Measurements from ENCODE around the gene ARSJ.
"Not testable (repeated sequence)": the region's sequence is repeated elsewhere in the genome, so short reads cannot be mapped to it uniquely, and the experiment has no call there.

ARSJ gene

DNA sequence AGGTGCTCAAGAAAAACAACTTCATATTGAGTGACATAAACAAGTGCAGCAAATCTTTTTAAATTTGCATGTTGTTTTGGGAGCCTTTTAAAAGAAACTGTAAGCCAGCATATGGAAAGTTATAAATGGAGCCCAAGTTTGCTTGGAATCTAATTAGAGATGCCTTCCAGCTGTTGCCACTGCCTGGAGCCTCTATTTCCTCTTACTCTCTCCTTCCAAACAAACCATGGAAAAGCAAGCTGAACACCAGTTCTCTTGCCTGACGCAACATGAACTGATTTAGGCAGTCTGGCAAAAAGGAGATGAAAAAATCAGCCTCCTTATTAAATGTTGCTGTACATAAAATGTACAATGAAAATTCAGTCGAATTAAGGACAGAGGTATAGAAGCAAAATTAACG lies 21.5 kb downstream of the ARSJ start:
- DNase-seq: no peak

GRCh38 chr4:113955948-113956347 lies 23.5 kb downstream of the ARSJ start:
- no peak for DNase-seq

DNA sequence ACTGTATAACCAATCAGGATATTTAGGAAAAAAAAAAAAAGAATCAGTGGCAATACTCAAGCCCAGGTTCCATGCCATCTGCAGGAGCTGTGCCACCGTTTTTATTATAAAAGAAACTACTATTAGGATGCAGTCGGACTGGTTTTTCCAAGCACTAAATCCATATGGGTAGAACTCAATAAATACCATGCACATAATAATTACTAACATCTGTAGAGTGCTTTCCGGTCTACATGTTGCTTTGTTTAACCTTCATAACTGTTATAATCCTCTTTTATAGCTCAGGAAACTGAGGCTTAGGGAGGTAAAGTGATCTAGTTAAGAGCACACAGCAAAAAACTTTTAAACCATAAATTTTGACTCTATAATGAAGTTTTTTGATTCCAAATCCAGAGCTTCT lies 24.0 kb downstream of the ARSJ start:
- no peak for DNase-seq

DNA sequence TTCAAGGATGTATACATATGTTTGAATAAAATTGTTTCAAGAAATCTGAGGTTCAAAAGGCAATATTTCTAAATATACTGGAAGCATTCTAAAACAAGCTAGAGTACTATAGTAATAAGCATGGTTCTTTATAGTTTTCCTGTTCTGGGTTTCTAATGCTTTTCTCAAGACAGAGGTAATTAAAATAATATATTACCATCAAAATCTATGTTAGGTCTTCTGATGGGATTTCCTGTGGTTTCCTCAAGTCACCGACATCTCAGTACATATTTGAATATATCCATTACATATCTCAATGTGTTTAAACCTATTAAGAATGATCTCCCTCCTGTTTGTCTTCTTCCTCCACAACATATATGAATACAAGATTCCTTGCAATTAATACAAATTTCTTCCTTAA lies 25.6 kb downstream of the ARSJ start:
- no peak for DNase-seq

- DNase-seq: peak; percentile 8 to 23
These were observed 26.9 kb downstream of the ARSJ start for GRCh38 chr4:113952452-113953029.

DNA sequence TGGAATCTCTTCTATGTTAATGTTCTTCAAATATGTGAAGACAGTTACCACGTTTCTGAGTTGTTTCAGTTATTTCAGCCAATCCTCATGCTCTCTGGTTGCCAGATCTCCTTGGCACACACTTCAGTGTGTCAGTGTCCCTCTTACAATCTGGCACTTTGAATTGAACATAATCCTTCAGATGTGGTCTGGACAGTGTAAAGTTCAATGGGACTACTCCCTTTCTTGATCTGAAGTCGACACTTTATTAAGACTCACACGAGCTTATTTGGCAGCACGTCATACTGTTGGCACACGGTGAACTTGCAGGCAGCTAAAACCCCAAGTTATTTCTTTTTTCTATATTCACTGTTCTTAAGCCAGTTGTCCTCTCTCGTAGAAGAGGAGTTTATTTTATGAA lies 28.2 kb downstream of the ARSJ start:
- DNase-seq: no peak

DNA sequence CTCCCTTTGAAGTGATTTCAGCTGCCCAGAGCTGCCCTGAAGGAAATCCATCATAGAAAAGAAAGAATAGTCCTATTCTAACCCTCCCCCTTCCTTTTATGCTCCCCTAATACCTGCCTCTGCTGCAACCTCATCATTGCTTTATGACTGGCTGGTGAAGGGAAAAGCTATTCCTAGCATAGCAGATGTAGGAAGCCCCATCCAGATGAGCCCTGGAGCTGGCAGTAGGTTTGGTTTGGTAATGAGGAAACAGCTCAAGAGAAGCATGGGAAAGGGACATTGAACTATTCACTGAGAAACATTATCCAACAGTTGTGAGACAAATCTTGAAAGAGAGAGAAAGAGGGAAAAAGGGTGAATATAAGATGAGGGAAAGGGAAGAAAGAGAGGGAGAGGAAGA lies 29.2 kb downstream of the ARSJ start:
- no peak for DNase-seq

DNA sequence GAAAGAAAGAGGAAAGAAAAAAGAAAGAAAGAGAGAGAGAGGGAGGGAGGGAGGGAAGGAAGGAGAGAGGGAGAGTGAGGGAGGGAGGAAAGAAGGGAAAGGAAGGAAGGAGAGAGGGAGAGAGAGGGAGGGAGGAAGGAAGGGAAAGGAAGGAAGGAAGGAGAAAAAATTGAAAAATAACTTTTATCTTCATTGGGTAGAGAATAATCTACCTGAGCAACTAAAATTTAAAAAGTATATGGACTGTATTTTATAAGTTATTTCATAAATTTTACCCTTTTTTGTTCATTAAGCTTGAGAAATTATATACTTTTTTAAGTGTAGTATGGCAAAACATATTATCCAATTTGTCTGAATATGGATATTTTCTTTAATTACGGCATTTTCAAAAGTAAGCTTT lies 32.0 kb downstream of the ARSJ start:
- no peak for DNase-seq

DNA sequence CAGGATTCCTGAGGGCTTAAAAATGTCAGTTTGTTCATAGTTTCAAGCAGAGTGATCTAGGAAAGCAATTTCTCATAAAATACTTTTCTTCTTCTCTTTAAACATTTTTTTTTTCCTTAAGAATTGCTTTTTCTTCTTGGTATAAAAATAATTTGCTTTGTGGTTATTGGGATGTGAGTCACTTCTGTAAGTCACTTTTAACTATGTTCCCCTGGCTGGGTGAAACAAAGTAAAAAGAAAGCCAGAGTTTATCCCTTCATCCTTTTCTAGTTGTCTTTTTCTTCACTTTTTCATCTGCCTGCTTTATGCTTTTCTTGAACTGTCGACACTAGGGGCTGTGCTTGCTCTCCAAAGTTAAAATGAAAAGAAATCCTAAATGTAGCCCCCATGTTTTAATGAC lies 33.5 kb downstream of the ARSJ start:
- no peak for DNase-seq

GRCh38 chr4:113943863-113944262 lies 35.6 kb downstream of the ARSJ start:
- no peak for DNase-seq

DNA sequence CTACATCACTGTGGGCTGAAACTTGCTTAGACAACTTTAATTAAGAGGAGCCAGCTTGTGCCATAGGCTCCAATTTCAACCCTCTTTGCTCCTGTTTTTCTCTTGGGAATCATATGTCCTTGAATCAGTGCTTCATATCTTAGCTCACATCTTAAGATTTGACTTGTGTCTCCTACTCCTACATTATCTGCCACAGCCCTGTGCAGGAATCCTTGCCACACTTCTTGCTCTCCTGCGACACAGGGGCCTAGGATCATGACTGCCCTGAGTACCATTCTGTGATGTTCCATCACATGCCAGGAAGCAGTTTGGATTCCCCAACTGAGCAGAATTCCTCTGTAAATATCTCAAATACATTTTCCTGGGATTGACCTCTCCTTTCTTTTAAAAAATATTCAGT lies 36.4 kb downstream of the ARSJ start:
- no peak for DNase-seq

DNA sequence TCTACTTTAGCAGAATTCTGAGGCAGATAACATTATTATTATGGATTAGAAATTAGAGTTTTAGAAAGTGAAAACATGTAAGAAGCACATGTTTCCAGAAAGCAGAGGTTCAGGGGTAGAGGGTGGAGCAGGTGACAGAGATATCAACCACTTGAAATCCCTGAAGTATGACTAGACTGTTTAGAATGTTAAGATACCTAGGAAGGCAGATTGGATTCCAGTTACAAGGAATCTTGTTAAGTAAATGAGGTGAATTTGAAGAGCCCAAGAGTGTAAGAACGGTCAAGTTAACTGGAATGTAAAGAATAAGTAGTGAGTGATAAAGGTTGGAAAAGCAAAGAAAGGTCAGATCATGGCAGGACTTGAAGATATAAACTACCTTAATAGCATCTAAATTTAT lies 37.6 kb downstream of the ARSJ start:
- DNase-seq: no peak

DNA sequence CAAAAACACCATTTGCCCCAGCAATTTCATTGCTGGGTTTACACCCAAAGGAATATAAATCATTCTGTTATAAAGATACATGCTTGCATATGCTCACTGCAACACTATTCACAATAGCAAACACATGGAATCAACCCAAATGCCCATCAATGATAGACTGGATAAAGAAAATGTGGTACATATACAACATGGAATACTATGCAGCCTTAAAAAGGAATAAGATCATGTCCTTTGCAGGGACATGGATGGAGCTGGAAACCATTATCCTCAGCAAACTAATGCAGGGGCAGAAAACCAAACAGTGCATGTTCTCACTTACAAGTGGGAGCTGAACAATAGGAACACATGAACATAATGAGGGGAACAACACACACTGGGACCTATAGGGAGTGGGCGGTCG lies 39.3 kb downstream of the ARSJ start:
- not testable (repeated sequence) for DNase-seq

GRCh38 chr4:113935190-113935589 lies 44.3 kb downstream of the ARSJ start:
- DNase-seq: no peak

DNA sequence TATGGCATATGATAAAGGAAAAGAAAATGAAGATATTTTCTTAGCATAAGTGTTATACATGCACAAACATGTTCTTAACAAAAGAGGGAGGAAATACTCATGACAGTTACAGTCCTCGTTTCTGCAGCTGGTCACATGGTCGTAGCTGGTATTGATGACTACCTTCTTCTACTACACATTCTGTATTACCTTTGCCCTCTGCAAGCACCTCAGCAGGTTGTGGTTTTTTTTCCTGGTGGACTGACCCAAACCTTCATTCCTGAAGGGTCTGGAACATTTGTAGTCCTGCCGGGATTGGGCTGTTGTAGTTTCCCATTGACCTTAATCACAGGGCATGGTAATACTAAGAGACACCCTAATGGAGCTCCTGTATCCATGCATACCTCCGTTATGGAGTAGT lies 54.7 kb downstream of the ARSJ start:
- not testable (repeated sequence) for DNase-seq

GRCh38 chr4:113921089-113921794 lies 58.2 kb downstream of the ARSJ start:
- no peak for DNase-seq

- DNase-seq: no peak
These were observed 59.8 kb downstream of the ARSJ start for GRCh38 chr4:113919611-113920010.

- no peak for DNase-seq
These were observed 60.3 kb downstream of the ARSJ start for GRCh38 chr4:113919145-113919544.

- DNase-seq: peak; percentile 29 to 42
These were observed 70.6 kb downstream of the ARSJ start for GRCh38 chr4:113908829-113909228.

DNA sequence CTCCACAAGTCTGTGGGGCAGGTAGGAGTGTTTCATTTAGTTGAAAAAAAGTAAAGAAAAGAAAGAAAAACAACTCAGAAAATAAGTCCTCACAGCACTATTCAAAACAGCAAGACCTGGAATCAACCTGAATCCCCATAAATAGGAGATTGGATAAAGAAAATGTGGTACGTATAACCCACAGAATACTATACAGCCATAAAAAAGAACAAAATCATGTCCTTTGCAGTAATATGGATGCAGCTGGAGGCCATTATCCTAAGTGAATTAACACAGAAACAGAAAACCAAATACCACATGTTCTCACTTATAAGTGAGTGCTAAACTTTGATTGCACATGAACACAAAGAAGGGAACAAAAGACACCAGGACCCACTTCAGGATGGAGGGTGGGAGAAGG lies 71.9 kb downstream of the ARSJ start:
- no peak for DNase-seq

DNA sequence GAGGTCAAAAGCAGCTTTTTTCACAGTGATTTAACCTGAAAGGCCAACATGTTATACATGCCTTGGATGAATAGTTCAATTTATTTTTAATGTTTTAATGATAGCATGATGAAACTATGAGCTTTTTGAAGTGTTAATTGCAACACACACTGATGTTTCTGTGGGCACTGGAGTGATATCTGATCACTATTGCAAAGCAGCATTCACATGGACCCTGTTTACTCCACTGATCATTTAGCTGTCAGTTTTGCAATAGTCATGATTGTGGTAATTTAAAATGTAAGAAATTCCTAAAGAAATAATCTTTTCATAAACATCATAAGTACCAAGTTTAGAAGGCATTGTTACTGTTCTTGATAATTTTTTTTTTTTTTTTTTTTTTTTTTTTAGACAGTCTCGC lies 74.1 kb downstream of the ARSJ start:
- no peak for DNase-seq

- no peak for DNase-seq
These were observed 74.6 kb downstream of the ARSJ start for GRCh38 chr4:113904877-113905276.

DNA sequence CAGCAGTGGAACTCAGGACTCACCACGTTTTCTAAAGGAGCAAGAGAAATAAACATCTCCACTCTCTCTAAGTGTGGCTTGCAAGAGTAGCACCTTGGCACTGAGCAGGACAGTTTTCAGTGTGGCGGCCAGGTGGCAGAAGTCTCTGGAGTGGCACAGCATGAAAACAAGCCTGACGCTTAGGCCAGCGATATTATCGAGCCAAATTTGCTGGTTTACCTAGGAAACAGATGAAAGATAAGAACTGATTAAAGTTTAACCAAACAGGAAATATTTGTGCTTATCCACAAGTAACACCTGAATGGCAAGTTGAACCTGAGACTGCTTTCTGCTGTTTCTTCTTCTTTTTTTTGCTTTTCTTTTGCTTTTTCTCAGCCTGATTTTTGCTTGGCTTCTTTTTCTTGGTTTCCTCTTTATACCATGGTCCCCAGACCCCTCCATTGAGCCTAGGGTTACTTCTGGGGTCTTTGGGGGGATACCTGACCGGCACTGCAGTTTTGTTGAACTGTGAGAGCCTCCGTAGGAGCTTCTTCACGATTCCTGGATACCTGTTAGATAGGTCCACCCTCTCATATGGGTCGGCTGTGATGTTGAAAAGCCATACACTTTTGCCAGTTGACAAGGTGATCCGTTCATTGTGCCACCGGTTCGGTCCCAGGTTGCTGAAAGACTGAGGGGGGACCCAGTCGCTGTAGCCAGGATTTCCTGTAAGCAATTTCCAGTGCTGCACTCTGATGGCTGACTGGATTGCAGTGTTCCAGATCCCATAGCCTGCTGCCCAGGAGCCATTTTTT lies 77.3 kb downstream of the ARSJ start:
- no peak for DNase-seq

Data from inflammatory macrophage (primary cell).